ENCODE results near the gene SEMA5A. TPM values are rescaled to one million over a fixed set of nuclear protein-coding genes. Genes with fewer than 3 reads are reported as not detected.

Gene SEMA5A
- total RNA-seq, 1 donor from 2014 or later, result 4.0 TPM

- Mint-ChIP-seq H3K27ac (no peak overlapping the region), H3K4me3 (ENCODE audit: low read depth) (no peak overlapping the region), H3K4me1 (ENCODE audit: low read depth) (no peaks in the 10 kb centered on the region), H3K9me3 (ENCODE audit: low read depth) (no peaks in the 10 kb centered on the region), H3K27me3 (no peaks in the 10 kb centered on the region), H3K36me3 (ENCODE audit: insufficient read depth) (no peaks in the 10 kb centered on the region)
- DNase-seq (ENCODE audit: low spot score, unreplicated experiment), result no peak
- no peak for TF ChIP-seq CTCF (IDR thresholded peaks at IDR 0.05; ENCODE audit: unreplicated experiment)
These were observed 358.3 kb downstream of the SEMA5A start for GRCh38 chr5:9187614-9188013.

- H3K36me3 Mint-ChIP-seq (ENCODE audit: insufficient read depth), result no peaks in the 10 kb centered on the region
These were observed 359.8 kb downstream of the SEMA5A start for GRCh38 chr5:9186069-9186468.

GRCh38 chr5:9183992-9184391 lies 361.9 kb downstream of the SEMA5A start:
- Mint-ChIP-seq H3K27me3 (no peaks in the 10 kb centered on the region), H3K4me3 (ENCODE audit: low read depth) (no peak overlapping the region), H3K9me3 (ENCODE audit: low read depth) (no peaks in the 10 kb centered on the region), H3K36me3 (ENCODE audit: insufficient read depth) (no peaks in the 10 kb centered on the region), H3K27ac (no peak overlapping the region), H3K4me1 (ENCODE audit: low read depth) (no peaks in the 10 kb centered on the region)
- TF ChIP-seq CTCF (IDR thresholded peaks at IDR 0.05; ENCODE audit: unreplicated experiment), result no peak
- DNase-seq (ENCODE audit: low spot score, unreplicated experiment), result no peak

More at GRCh38 chr5:9186069-9186468, 359.8 kb downstream of the SEMA5A start:
- Mint-ChIP-seq H3K9me3 (ENCODE audit: low read depth) (no peaks in the 10 kb centered on the region), H3K27ac (no peak overlapping the region), H3K4me1 (ENCODE audit: low read depth) (no peaks in the 10 kb centered on the region), H3K4me3 (ENCODE audit: low read depth) (no peak overlapping the region), H3K27me3 (no peaks in the 10 kb centered on the region)
- TF ChIP-seq CTCF (IDR thresholded peaks at IDR 0.05; ENCODE audit: unreplicated experiment), result no peak
- DNase-seq (ENCODE audit: low spot score, unreplicated experiment), result no peak

GRCh38 chr5:9182899-9183695 lies 362.8 kb downstream of the SEMA5A start:
- Mint-ChIP-seq H3K36me3 (ENCODE audit: insufficient read depth) (no peaks in the 10 kb centered on the region), H3K4me3 (ENCODE audit: low read depth) (no peak overlapping the region), H3K27ac (no peak overlapping the region), H3K4me1 (ENCODE audit: low read depth) (no peaks in the 10 kb centered on the region), H3K27me3 (no peaks in the 10 kb centered on the region), H3K9me3 (ENCODE audit: low read depth) (no peaks in the 10 kb centered on the region)
- DNase-seq (ENCODE audit: low spot score, unreplicated experiment), result no peak
- no peak for TF ChIP-seq CTCF (IDR thresholded peaks at IDR 0.05; ENCODE audit: unreplicated experiment)

- H3K4me3 Mint-ChIP-seq (ENCODE audit: low read depth), result no peak overlapping the region
- no peak for TF ChIP-seq CTCF (IDR thresholded peaks at IDR 0.05; ENCODE audit: unreplicated experiment)
- peaks cover 2% of the 10 kb centered on the region for H3K4me1 Mint-ChIP-seq (ENCODE audit: low read depth)
- DNase-seq (ENCODE audit: low spot score, unreplicated experiment), result no peak
- no peak overlapping the region for H3K27ac Mint-ChIP-seq
- H3K27me3 Mint-ChIP-seq, result no peaks in the 10 kb centered on the region
- H3K36me3 Mint-ChIP-seq (ENCODE audit: insufficient read depth), result no peaks in the 10 kb centered on the region
- H3K9me3 Mint-ChIP-seq (ENCODE audit: low read depth), result no peaks in the 10 kb centered on the region
These were observed 369.2 kb downstream of the SEMA5A start for GRCh38 chr5:9176641-9177040.
